ENCODE data around the gene RHBDD2.
"Not testable (repeated sequence)": the region's sequence is repeated elsewhere in the genome, so short reads cannot be mapped to it uniquely, and the experiment has no call there.

Gene RHBDD2

DNA sequence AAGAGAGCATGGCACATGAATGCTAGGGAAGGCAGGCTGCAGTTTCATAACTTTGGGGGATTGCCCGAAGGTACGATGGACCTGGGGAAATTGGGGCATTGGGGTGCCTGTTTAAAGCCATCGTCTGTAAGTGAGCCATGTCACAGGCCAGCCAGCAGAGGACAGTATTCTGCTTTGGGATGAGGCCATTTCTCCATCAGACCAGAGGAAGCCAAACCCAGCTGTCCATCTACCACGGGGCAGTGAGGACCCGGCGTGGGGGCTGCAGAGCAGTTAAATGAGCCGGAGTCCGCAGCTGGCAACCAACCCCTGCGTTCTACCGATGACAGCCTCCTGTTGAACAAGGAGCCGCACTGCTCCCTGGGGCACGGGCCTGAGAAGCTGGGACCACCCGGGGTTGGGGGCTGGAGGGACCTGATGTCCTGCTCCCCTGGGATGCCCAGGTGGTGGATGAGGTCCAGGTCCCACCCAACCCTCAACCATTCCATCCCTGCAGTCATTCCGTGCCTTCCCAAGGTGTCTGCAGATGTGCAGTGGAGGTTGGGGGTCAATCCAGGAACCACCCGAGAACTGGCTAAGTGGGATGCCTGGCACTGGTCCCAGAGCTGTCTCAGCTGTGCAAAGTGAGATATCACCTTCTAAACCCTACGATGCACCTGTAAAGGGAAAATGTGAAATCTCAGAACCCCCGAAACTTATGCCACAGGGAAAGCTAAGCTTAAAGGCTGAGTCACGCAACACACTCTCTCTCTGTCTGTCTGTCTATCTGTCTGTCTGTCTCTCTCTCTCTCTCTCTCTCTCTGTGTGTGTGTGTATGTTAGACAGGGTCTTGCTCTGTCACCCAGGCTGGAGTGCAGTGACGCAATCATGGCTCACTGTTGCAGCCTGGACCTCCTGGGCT is 12.1 kb upstream of the RHBDD2 start:
- DNase-seq, result peak; percentile 75

DNA sequence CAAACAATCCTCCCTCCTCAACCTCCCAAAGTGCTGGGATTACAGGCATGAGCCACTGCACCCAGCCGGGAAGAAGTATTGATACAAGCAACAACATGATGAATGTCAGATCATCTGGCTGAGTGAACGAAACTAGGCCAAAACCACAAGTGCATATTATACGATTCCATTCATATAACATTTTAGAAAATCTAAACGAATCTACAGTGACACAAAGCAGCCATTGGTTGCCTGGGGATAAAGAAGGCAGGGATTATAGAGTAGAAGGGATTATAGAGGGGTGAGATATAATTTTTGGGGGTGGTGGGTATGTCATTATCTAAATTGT is 11.5 kb upstream of the RHBDD2 start:
- DNase-seq, result no peak

DNA sequence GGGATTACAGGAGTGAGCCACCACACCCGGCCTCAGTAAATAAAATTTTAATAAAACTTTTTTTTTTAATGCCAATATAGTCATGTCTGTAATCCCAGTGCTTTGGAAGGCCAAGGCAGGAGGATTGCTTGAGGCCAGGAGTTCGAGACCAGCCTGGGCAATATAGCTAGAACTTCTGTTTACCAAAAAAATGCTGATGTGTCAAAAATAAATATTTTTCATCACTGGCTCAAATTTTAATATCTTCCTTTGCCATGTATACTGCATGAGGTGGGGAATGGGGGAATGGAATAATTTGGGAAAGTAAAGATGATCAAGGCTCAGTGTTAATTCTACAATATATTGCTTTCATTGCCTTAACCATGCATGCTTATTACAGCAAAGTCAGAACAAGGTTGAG is 10.7 kb upstream of the RHBDD2 start:
- no peak for DNase-seq

DNA sequence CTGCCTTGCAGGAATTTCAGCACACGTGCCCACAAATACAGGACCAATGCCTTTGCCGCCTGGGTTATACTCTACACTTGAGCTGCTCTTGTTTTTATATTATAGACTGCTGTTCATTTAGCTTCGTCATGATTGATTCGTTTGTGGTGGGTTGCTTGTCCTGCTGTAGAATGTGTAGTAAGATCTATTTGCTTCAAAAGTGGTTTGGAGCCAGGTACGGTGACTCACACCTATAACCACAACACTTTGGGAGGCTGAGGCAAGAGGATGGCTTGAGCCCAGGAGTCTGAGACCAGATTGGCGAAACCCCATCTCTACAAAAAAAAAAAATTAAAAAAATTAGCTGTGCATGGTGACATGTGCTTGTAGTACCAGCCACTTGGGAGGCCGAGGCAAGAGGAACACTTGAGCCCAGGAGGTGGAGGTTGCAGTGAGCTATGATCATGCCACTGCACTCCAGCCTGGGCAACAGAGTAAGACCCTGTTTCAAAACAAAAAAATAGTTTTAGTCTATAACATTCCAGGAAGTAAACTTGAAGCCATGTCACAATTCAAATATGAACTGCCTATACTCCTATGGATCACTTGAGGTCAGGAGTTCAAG is 9.0 kb upstream of the RHBDD2 start:
- no peak for DNase-seq

GRCh38 chr7:75870557-75871161 is 8.2 kb upstream of the RHBDD2 start:
- DNase-seq, result no peak

- DNase-seq, result no peak
Observed at GRCh38 chr7:75872073-75872782, 6.6 kb upstream of the RHBDD2 start.

DNA sequence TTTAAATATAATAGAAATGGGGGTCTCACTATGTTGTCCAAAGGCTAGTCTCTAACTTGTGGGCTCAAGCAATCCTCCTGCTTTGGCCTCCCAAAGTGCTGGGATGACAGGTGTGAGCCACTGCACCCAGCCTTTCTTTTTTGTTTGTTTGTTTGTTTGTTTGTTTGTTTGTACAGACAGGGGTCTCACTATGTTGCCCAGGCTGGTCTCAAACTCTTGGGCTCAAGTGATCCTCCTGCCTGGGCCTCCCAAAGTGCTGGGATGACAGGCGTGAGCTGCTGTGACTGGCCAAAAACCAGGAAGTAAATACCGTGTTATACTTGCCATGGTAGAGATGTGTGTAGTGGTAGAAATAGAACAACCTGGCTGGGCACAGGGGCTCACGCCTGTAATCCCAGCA is 4.7 kb upstream of the RHBDD2 start:
- DNase-seq, result not testable (repeated sequence)

DNA sequence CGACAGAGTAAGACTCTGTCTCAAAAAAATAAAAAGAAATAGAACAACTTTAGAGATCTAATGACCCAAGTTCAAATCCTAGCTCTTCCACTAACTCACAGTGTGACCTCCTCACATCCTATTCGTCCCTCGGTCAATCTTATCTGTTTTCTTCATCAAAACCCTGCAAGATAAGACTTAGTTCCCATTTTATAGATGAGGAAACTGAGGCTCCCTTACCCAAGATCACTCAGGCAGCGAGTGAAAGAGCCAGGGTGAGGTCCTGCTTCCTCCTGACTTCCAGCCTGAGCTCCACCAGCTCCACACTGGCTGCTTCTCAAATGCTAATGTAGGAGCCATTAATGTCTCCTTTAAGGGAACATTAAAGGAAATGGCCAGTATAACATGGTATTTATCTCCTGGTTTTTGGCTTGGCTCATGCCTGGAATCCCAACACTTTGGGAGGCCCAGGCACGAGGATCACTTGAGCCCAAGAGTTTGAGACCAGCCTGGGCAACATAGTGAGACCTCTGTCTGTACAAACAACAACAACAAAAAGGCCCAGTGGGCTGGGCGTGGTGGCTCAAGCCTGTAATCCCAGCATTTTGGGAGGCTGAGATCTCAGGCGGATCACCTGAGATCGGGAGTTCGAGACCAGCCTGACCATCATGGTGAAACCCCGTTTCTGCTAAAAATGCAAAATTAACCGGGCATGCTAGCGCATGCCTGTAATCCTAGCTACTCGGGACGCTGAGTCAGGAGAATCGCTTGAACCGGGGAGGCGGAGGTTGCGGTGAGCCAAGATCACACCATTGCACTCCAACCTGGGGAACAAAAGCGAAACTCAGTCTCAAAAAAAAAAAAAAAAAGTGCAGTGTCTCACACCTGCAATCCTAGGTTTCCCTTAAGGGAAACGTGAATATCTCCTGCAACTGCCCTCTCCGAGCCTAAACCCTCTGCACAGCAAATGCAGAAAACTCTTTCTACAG is 3.4 kb upstream of the RHBDD2 start:
- no peak for DNase-seq

- DNase-seq, result no peak
Observed at GRCh38 chr7:75876126-75876881, 2.5 kb upstream of the RHBDD2 start.

DNA sequence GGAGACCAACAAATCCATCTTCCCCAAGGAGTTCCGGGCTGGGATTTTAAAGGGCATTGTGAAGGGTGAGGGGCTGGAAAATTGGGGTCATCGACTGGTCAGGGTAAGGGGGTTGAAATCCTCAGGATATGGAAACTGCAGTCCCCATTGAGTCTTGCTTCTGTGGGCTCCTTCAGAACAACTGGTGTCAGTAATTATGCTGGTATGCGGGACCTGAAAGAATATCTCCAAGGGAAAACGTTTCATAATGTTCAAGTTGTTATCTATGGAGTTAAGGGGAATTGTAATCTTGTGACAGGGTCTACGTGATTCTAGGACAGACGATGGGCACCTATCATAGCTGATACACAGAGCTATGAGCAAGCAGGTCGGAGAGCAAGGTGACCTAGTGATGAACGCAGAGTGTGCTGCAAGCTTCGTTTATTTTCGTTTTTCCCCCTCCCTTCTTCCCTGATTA is 494 bp upstream of the RHBDD2 start:
- DNase-seq, result no peak

GRCh38 chr7:75879771-75880184 is 944 bp downstream of the RHBDD2 start:
- no peak for DNase-seq

- DNase-seq, result no peak
Observed at GRCh38 chr7:75880242-75880641, 1.4 kb downstream of the RHBDD2 start.

GRCh38 chr7:75881436-75882095 is 2.7 kb downstream of the RHBDD2 start:
- no peak for DNase-seq

DNA sequence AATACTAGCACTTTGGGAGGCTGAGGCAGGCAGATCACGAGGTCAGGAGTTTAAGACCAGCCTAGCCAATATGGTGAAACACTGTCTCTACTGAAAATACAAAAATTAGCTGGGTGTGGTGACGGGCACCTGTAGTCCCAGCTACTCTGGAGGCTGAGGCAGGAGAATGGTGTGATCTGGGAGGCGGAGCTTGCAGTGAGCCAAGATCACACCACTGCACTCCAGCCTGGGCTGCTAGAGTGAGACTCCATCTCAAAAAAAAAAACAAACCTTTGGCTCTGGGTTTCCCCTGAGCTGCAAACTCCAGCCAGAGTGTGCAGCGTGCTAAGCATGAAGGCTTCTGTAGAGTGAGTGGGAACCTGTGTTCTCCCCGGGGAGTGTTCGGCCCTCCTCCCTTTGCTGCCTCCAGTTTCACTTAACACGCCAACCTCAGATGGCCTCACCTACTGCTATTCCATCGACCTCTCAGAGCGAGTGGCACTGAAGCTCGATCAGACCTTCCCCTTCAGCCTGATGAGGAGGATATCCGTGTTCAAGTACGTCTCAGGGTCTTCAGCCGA is 4.5 kb downstream of the RHBDD2 start:
- DNase-seq, result not testable (repeated sequence)

DNA sequence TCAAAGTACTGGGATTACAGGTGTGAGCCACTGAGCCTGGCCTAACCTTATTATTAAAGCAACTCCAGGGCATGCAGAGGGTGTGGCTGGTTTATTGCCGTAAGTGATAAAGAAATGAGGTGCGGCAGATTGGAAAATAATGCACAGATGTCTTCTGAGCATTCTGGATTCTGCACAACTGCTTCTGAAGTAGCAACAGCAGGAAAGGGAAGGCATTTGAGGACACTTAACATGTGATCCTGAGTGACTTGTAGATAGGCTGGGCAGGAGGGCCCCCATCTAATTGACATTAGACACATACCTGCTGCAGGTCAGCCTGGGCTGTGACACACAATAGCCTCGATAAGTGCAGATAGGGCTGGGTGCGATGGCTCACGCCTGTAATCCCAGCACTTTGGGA is 5.6 kb downstream of the RHBDD2 start:
- peak; percentile 55 for DNase-seq

DNA sequence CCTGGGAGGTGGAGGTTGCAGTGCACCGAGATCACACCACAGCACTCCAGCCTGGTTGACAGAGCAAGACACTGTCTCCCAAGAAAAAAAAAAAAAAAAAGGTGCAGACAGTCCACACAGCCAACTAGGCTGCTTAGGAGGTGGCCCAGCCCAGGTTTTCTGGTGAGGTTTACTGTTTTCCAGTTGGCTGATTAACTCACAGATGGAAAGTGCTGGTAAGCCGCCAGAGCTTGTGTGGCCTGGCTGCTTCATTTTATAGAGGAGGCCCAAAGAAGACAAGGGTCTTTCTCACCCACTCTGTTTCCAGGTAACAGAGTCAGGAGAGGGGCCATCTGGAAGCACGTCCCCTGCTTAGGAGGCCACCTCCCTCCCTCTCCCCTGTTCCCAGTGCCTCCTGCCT is 6.2 kb downstream of the RHBDD2 start:
- DNase-seq, result no peak

DNA sequence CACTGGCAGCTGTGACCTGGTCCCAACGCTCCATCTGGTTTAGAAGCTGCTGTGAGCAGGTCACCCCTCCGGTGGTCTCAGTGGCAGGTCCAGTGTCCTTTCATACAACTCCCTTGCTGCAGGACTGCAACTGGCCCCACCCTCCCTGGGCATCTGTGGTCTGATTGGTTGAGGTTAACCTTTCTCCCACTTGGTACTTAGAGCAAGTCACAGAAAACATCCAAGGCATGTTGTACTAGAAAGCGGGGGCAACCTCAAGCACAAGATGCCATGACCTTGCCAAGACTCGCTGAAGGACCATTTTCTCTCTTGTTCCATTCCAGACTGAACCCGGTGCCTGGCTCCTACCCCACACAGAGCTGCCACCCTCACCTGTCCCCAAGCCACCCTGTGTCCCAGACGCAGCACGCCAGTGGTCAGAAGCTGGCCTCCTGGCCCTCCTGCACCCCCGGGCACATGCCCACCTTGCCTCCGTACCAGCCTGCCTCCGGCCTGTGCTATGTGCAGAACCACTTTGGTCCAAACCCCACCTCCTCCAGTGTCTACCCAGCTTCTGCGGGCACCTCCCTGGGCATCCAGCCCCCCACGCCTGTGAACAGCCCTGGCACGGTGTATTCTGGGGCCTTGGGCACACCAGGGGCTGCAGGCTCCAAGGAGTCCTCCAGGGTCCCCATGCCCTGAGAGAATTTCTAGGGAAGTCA is 9.0 kb downstream of the RHBDD2 start:
- DNase-seq, result no peak

GRCh38 chr7:75888464-75889222 is 9.8 kb downstream of the RHBDD2 start:
- DNase-seq, result no peak

DNA sequence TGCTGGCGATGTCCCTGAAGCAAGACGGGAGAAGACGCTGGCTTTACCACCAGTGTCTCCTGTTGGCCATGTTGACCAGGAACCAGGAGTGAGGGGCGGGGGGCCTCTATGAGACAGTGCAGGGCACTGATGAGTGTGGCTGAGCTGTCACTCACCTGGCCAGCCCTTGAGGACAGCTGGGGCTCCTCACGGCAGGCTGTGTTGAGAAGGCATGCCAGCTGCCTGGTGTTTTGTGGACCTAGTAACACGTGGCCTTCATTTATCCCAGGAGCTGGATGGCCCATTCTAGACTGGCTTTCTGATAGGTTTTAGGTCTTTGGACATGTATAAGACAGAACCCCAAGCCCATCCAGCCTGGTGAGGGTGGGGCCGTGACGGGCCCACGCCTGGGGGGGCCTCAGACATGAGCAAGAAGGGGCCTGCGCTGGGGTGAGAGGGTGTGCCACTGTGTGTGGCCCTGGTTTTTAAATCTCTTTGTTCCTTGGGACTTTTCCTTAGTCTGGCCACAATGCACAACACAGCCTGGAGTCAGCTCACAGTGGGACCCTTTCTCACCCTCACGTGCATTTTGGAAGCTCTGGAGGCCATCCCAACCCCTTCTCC is 10.5 kb downstream of the RHBDD2 start:
- no peak for DNase-seq

Measured in NCI-H82 (cell line).